ENCODE data around the gene CCSER2. TPM values are rescaled to one million over a fixed set of nuclear protein-coding genes. Genes with fewer than 3 reads are reported as not detected.

Gene CCSER2
- total and polyA plus RNA-seq, 2 donors (not counting 1 experiment from before 2014, with no cell fraction given), result 6.0 to 45.9 TPM

DNA sequence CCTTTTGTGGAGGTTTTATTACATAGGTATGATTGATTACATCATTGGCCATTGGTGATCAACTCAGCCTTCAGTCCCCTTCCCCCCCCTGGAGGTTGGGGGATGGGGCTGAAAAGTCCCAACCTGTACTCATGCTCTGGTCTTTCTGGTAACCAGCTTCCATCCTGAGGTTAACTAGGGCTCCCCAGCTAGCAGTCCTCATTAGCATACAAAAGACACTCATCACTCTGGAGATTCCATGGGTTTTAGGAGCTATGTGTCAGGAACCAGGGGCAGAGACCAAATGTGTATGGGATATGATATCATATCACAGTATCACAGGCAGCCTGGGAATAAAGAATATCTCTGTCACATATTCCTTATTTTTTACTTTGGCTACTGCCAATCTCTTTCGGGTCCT lies 13.6 kb downstream of the CCSER2 start:
- ChIA-PET CTCF (interaction anchor here (0.9 to 1.2 kb wide), 2 partner anchors 10 to 11 kb away, joined by 3 to 8 read pairs; no protein-coding TSS in a partner anchor), POLR2A (no interaction called here)
- DNase-seq (no peak), ATAC-seq (ENCODE audit: low read depth) (no peak)
- Histone ChIP-seq H3K27me3 (replicated peaks in 1 of 4; ENCODE audit: control extremely low read depth in 1 of 4, control insufficient read depth in 3 of 4, insufficient read depth in 4 of 4, low read length in 3 of 4) (no peaks in the 10 kb centered on the region), H3K27ac (ENCODE audit: low read length in 2 of 2) (no peak overlapping the region), H3K36me3 (replicated peaks in 1 of 2; ENCODE audit: control extremely low read depth in 1 of 2, control insufficient read depth in 1 of 2, extremely low read depth in 1 of 2, insufficient read depth in 2 of 2, low read length in 1 of 2) (no peaks in the 10 kb centered on the region), H3K4me3 (ENCODE audit: control extremely low read depth in 1 of 5, extremely low read depth in 1 of 5, insufficient read depth in 1 of 5, low read depth in 2 of 5, low read length in 4 of 5) (no peak overlapping the region), H3K4me1 (ENCODE audit: control insufficient read depth in 2 of 2, insufficient read depth in 2 of 2, low read length in 2 of 2) (peaks cover 3 to 18% of the 10 kb centered on the region in 2 donors), H3K9me3 (ENCODE audit: control extremely low read depth in 1 of 3, control insufficient read depth in 2 of 3, insufficient read depth in 1 of 3, low read length in 2 of 3) (peaks cover 0 to 1% (median 0%) of the 10 kb centered on the region in 3 donors), H3K4me2 (replicated peaks; ENCODE audit: low read depth, low read length, poor library complexity, severe bottlenecking) (peak overlapping the region; percentile 13), H3K9ac (ENCODE audit: low read length) (no peak overlapping the region), H2AFZ (ENCODE audit: insufficient read depth, low read depth, low read length, poor library complexity, severe bottlenecking) (no peak overlapping the region), H4K20me1 (ENCODE audit: control insufficient read depth, insufficient read depth, low read length, poor library complexity, severe bottlenecking) (peaks cover 48% of the 10 kb centered on the region), H3K79me2 (ENCODE audit: control insufficient read depth, insufficient read depth, low read length) (peaks cover 84% of the 10 kb centered on the region)
- no peak for TF ChIP-seq EZH2 (IDR thresholded peaks at IDR 0.05; ENCODE audit: borderline replicate concordance, insufficient read depth, low read depth, low read length, poor library complexity, severe bottlenecking)
- TF ChIP-seq, protein P1, sequence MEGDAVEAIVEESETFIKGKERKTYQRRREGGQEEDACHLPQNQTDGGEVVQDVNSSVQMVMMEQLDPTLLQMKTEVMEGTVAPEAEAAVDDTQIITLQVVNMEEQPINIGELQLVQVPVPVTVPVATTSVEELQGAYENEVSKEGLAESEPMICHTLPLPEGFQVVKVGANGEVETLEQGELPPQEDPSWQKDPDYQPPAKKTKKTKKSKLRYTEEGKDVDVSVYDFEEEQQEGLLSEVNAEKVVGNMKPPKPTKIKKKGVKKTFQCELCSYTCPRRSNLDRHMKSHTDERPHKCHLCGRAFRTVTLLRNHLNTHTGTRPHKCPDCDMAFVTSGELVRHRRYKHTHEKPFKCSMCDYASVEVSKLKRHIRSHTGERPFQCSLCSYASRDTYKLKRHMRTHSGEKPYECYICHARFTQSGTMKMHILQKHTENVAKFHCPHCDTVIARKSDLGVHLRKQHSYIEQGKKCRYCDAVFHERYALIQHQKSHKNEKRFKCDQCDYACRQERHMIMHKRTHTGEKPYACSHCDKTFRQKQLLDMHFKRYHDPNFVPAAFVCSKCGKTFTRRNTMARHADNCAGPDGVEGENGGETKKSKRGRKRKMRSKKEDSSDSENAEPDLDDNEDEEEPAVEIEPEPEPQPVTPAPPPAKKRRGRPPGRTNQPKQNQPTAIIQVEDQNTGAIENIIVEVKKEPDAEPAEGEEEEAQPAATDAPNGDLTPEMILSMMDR (IDR thresholded peaks at IDR 0.05), result no peak
- Mint-ChIP-seq H3K27ac (no peak overlapping the region), H3K27me3 (no peaks in the 10 kb centered on the region), H3K4me3 (no peak overlapping the region), H3K9me3 (ENCODE audit: insufficient read depth) (no peaks in the 10 kb centered on the region), H3K4me1 (peaks cover 29% of the 10 kb centered on the region)
- intact Hi-C loops (cut with micrococcal nuclease), result no loop called here
- no CpG with 5 or more reads among the region's 1 CpG for WGBS (ENCODE audit: insufficient coverage)

DNA sequence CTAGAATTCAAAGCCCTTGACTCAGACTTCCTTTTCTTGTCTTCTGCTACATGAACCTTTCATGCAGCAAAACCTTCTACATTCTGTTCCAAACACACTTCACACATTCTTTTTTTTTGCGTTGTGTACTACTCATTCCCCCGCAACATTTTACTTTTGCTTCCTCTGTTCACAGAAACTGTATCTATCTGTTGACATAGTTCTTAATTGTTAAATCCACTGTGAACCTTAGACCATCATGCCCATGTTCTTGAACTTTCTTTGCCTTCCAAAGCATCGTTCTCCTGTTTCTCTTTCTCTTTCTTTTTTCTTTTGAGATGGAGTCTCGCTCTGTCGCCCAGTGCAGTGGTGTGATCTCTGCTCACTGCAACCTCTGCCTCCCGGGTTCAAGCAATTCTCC lies 14.2 kb downstream of the CCSER2 start:
- Histone ChIP-seq H3K79me2 (ENCODE audit: control insufficient read depth, insufficient read depth, low read length) (peaks cover 82% of the 10 kb centered on the region), H3K36me3 (replicated peaks in 1 of 2; ENCODE audit: control extremely low read depth in 1 of 2, control insufficient read depth in 1 of 2, extremely low read depth in 1 of 2, insufficient read depth in 2 of 2, low read length in 1 of 2) (no peaks in the 10 kb centered on the region), H3K4me2 (replicated peaks; ENCODE audit: low read depth, low read length, poor library complexity, severe bottlenecking) (peak overlapping the region; percentile 13), H3K9me3 (ENCODE audit: control extremely low read depth in 1 of 3, control insufficient read depth in 2 of 3, insufficient read depth in 1 of 3, low read length in 2 of 3) (peaks cover 0 to 1% (median 0%) of the 10 kb centered on the region in 3 donors), H3K27ac (ENCODE audit: low read length in 2 of 2) (no peak overlapping the region), H2AFZ (ENCODE audit: insufficient read depth, low read depth, low read length, poor library complexity, severe bottlenecking) (no peak overlapping the region), H3K4me3 (ENCODE audit: control extremely low read depth in 1 of 5, extremely low read depth in 1 of 5, insufficient read depth in 1 of 5, low read depth in 2 of 5, low read length in 4 of 5) (no peak overlapping the region), H3K4me1 (ENCODE audit: control insufficient read depth in 2 of 2, insufficient read depth in 2 of 2, low read length in 2 of 2) (peaks cover 3 to 18% of the 10 kb centered on the region in 2 donors), H3K9ac (ENCODE audit: low read length) (no peak overlapping the region), H4K20me1 (ENCODE audit: control insufficient read depth, insufficient read depth, low read length, poor library complexity, severe bottlenecking) (peaks cover 42% of the 10 kb centered on the region), H3K27me3 (replicated peaks in 1 of 4; ENCODE audit: control extremely low read depth in 1 of 4, control insufficient read depth in 3 of 4, insufficient read depth in 4 of 4, low read length in 3 of 4) (no peaks in the 10 kb centered on the region)
- intact Hi-C loops (cut with micrococcal nuclease), result no loop called here
- no peak for DNase-seq
- peak overlapping the region; percentile 14 for H3K4me3 Mint-ChIP-seq
- ATAC-seq (ENCODE audit: low read depth), result no peak
- H3K4me1 Mint-ChIP-seq, result peaks cover 29% of the 10 kb centered on the region
- H3K27ac Mint-ChIP-seq, result no peak overlapping the region
- H3K27me3 Mint-ChIP-seq, result no peaks in the 10 kb centered on the region
- POLR2A ChIA-PET, result no interaction called here
- CTCF ChIA-PET, result no interaction called here
- no peaks in the 10 kb centered on the region for H3K9me3 Mint-ChIP-seq (ENCODE audit: insufficient read depth)
- 67% methylated on average over 3 of the region's 6 CpGs for WGBS (ENCODE audit: insufficient coverage)
- TF ChIP-seq, protein P1 (IDR thresholded peaks at IDR 0.05), result no peak
- TF ChIP-seq EZH2 (IDR thresholded peaks at IDR 0.05; ENCODE audit: borderline replicate concordance, insufficient read depth, low read depth, low read length, poor library complexity, severe bottlenecking), result no peak
